A549 (cell line): ENCODE results near the gene RABEP1. TPM values are rescaled to one million over a fixed set of nuclear protein-coding genes. Genes with fewer than 3 reads are reported as not detected.

Source experiments
- ATAC-seq, 2 experiments: fragments of 200-7000 bp in 1 of 2; fragments of >200 bp in 1 of 2; cut with Nextera tagmentation in 1 of 2; cut with Tn5 transposase in 1 of 2; 3 replicates each; pipeline versions ENCODE4 v1.8.0 to v1.9.1; 2018 to 2020; ENCODE audit warnings: mild to moderate bottlenecking in 1 of 2, moderate library complexity in 1 of 2
- CTCF ChIA-PET: fragments of 300-600 bp; sonication (Branson Sonifier 250); formaldehyde crosslinking; extraction: SDS; loops from one replicate; lab custom pipeline; 2021; ENCODE audit warnings: antibody characterized with exemption, inconsistent platforms; lab: Yijun Ruan, JAX
- POLR2A ChIA-PET: fragments of 350-600 bp; formaldehyde crosslinking; extraction: SDS; loops from one replicate; lab custom pipeline; 2021; ENCODE audit warnings: antibody characterized with exemption, inconsistent platforms; lab: Yijun Ruan, JAX
- DNase-seq, 2 experiments: peaks; one replicate each; pipeline versions ENCODE4 v3.0.0 to v3.0.0-alpha.2; 2011 to 2016; ENCODE audit warnings: low read depth in 1 of 2, low spot score in 1 of 2
- FAIRE-seq: peaks from 2 replicates; lab custom pipeline; 2011; peaks lifted over from hg19 to GRCh38; lab: Jason Lieb, UNC
- H3K27ac ChIP-seq, 2 experiments: fragments of >200 bp; sonication (Bioruptor Twin); formaldehyde crosslinking; 3 replicates each; pipeline ENCODE4 v1.5.1; 2016 to 2017
- H3K4me1 ChIP-seq: fragments of >200 bp; sonication (Bioruptor Twin); formaldehyde crosslinking; 3 replicates; pipeline ENCODE4 v1.6.1; 2016
- H3K4me2 ChIP-seq: fragments of >200 bp; sonication (Bioruptor Twin); formaldehyde crosslinking; 3 replicates; pipeline ENCODE4 v1.6.1; 2016
- H3K4me3 ChIP-seq: fragments of >200 bp; sonication (Bioruptor Twin); formaldehyde crosslinking; 3 replicates; pipeline ENCODE4 v1.5.1; 2016
- H3K9me3 ChIP-seq: fragments of >200 bp; sonication (Bioruptor Twin); formaldehyde crosslinking; 3 replicates; pipeline ENCODE4 v1.6.1; 2016
- BHLHE40 ChIP-seq: IDR thresholded peaks from 2 replicates; pipeline ENCODE4 v1.6.1; 2012; ENCODE audit warnings: low read depth, low read length, inconsistent platforms
- CBX2 ChIP-seq: fragments of 200-600 bp; sonication (generic); IDR thresholded peaks from 2 replicates; pipeline ENCODE4 v1.6.1; 2016; ENCODE audit warnings: low read depth, mild to moderate bottlenecking, borderline replicate concordance
- EHMT2 ChIP-seq: fragments of 200-600 bp; sonication (generic); IDR thresholded peaks from 2 replicates; pipeline ENCODE4 v1.6.1; 2016; ENCODE audit warnings: antibody characterized with exemption, low read depth, mild to moderate bottlenecking, moderate library complexity
- FOXS1 ChIP-seq: fragments of 250-450 bp; sonication (Bioruptor Pico); IDR thresholded peaks from 2 replicates; pipeline ENCODE4 v1.5.0; 2020; ENCODE audit warnings: mild to moderate bottlenecking, moderate library complexity
- JUNB ChIP-seq: fragments of >200 bp; sonication (Bioruptor Twin); formaldehyde crosslinking; IDR thresholded peaks from 2 replicates; pipeline ENCODE4 v1.6.1; 2016
- KDM1A ChIP-seq: fragments of 200-600 bp; sonication (generic); IDR thresholded peaks from 2 replicates; pipeline ENCODE4 v1.6.1; 2016; ENCODE audit warnings: low read depth, mild to moderate bottlenecking
- KDM5A ChIP-seq: fragments of 200-600 bp; sonication (generic); IDR thresholded peaks from 2 replicates; pipeline ENCODE4 v1.6.1; 2016; ENCODE audit warnings: antibody characterized with exemption, mild to moderate bottlenecking
- MYC ChIP-seq: IDR thresholded peaks from 2 replicates; pipeline ENCODE4 v1.6.1; 2012; ENCODE audit warnings: mild to moderate bottlenecking, inconsistent platforms, low read length, improper control_type of control experiment, borderline replicate concordance
- NR3C1 ChIP-seq: fragments of >200 bp; sonication (Bioruptor Twin); formaldehyde crosslinking; IDR thresholded peaks from 3 replicates; pipeline ENCODE4 v1.6.1; 2017
- PHF8 ChIP-seq: fragments of 200-600 bp; sonication (generic); IDR thresholded peaks from 2 replicates; pipeline ENCODE4 v1.6.1; 2016; ENCODE audit warnings: low read depth, mild to moderate bottlenecking, antibody characterized with exemption, moderate library complexity, borderline replicate concordance
- RCOR1 ChIP-seq: fragments of 150-350 bp; IDR thresholded peaks from 2 replicates; pipeline ENCODE4 v1.6.1; 2014; ENCODE audit warnings: antibody characterized with exemption, low read length, low read depth
- RFX5 ChIP-seq: fragments of 450-650 bp; IDR thresholded peaks from 2 replicates; pipeline ENCODE4 v1.7.1; 2014; ENCODE audit warnings: antibody characterized with exemption, mild to moderate bottlenecking, moderate library complexity
- RNF2 ChIP-seq: fragments of 200-600 bp; sonication (generic); IDR thresholded peaks from 2 replicates; pipeline ENCODE4 v1.6.1; 2016; ENCODE audit warnings: low read depth, mild to moderate bottlenecking, antibody characterized with exemption, moderate library complexity, borderline replicate concordance
- SMC3 ChIP-seq: fragments of >200 bp; sonication (Bioruptor Twin); formaldehyde crosslinking; IDR thresholded peaks from 3 replicates; pipeline ENCODE4 v1.6.1; 2018; ENCODE audit warnings: inconsistent platforms
- SREBF2 ChIP-seq: fragments of 450-650 bp; IDR thresholded peaks from 2 replicates; pipeline ENCODE4 v1.6.1; 2014; ENCODE audit warnings: mild to moderate bottlenecking, moderate library complexity
- ZC3H11A ChIP-seq: fragments of 450-650 bp; IDR thresholded peaks from 2 replicates; pipeline ENCODE4 v1.6.1; 2014; ENCODE audit warnings: antibody characterized with exemption, mild to moderate bottlenecking
- WGBS: methylation state at CpG from one replicate; pipeline ENCODE4 v1.1.6; 2017; ENCODE audit errors: missing lambda C conversion rate; 5-methylcytosine and 5-hydroxymethylcytosine counted together
- polyA plus RNA-seq, 4 experiments: library from polyadenylated mRNA; depleted of rRNA in 3 of 4; stranded (reverse); fragments of >200 nt; fragmentation: RNase III in 1 of 4; extraction: RNeasy Plus Mini Kit Qiagen cat#74134 plus additional on column Dnase treatment in 1 of 4; gene quantifications; 2 replicates in 3 of 4; 3 replicates in 1 of 4; pipeline ENCODE4 v1.2.3, GENCODE V29; 2011 to 2017
- TF ChIP-seq, protein P1 (sequence below): fragments of 450-650 bp; IDR thresholded peaks from 2 replicates; pipeline ENCODE4 v1.6.1; 2014; ENCODE audit warnings: antibody characterized with exemption
- TF ChIP-seq, protein P2 (sequence below): fragments of 200-600 bp; sonication (generic); IDR thresholded peaks from 2 replicates; pipeline ENCODE4 v1.6.1; 2016; ENCODE audit warnings: antibody characterized with exemption, mild to moderate bottlenecking, moderate library complexity
- TF ChIP-seq, protein P3 (sequence below): IDR thresholded peaks from 2 replicates; pipeline ENCODE4 v1.6.1; 2012; ENCODE audit warnings: low read depth, borderline replicate concordance
- TF ChIP-seq, protein P4 (sequence below): IDR thresholded peaks from 2 replicates; pipeline ENCODE4 v1.6.1; 2012
- TF ChIP-seq, protein P5 (sequence below): fragments of 250-450 bp; sonication (Bioruptor Pico); IDR thresholded peaks from 2 replicates; pipeline ENCODE4 v1.5.0; 2020; ENCODE audit warnings: low read depth, mild to moderate bottlenecking, moderate library complexity

Gene RABEP1
- polyA plus RNA-seq, 2 of the 4 experiments (the other 2 are of a cell fraction), result 44.7 to 65.5 TPM

DNA sequence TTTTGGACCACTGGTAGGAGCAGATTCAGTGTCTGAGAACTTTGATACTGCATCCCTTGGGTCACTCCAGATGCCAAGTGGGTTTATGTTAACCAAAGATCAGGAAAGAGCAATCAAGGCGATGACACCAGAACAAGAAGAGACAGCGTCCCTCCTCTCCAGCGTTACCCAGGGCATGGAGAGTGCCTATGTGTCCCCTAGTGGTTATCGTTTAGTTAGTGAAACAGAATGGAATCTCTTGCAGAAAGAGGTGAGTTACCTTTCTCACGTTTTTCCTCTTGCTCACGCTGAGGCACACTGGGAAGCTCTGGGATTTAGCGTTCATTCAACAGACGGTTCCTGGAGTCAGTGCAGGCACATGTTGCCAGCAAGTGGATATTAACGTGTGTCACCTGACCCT, 79.3 kb downstream of the RABEP1 start (continued):
- TF ChIP-seq KDM5A, result no peak
- TF ChIP-seq RNF2, result no peak
- TF ChIP-seq KDM1A, result no peak

DNA sequence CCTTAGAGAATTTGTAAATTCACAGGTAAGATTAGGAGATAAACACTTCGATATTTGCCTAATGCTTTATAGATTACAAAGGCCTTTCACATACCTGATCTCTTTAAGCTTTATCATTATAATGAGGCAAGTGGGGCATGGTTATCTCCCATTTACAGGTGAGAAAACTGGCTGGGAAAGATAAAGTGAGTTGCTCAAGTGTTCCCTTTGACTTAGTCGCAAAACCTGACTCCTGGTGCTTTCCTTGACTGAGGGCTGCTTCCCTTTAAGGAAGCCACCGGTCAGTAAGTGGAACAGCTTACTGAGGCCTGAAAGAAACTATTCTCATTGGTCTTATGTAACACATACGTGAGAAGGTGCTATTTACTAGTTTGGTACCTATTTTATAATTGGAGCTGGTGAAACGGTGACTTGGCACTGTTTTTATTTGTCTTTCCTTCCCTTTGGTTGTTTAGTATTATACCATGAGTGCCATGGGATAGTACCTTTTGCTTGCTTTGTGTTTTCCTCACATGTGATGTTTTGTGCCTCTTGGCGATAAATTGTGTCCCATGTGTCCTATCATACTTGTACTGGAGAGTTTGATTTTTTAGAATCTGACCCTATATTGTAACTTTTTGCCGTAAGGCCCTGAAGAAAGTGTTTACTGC, 80.2 kb downstream of the RABEP1 start:
- ChIA-PET CTCF (interaction anchor here (1.0 to 1.5 kb wide), 3 partner anchors 16 to 77 kb away, joined by 3 to 4 read pairs (median 3); partner anchors contain the start of gene C1QBP), POLR2A (no interaction called here)
- no peak for ATAC-seq

More for the DNA sequence above, 80.2 kb downstream of the RABEP1 start:
- no peak for TF ChIP-seq NR3C1
- TF ChIP-seq, protein P1, sequence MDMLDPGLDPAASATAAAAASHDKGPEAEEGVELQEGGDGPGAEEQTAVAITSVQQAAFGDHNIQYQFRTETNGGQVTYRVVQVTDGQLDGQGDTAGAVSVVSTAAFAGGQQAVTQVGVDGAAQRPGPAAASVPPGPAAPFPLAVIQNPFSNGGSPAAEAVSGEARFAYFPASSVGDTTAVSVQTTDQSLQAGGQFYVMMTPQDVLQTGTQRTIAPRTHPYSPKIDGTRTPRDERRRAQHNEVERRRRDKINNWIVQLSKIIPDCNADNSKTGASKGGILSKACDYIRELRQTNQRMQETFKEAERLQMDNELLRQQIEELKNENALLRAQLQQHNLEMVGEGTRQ, result no peak
- TF ChIP-seq, protein P2, sequence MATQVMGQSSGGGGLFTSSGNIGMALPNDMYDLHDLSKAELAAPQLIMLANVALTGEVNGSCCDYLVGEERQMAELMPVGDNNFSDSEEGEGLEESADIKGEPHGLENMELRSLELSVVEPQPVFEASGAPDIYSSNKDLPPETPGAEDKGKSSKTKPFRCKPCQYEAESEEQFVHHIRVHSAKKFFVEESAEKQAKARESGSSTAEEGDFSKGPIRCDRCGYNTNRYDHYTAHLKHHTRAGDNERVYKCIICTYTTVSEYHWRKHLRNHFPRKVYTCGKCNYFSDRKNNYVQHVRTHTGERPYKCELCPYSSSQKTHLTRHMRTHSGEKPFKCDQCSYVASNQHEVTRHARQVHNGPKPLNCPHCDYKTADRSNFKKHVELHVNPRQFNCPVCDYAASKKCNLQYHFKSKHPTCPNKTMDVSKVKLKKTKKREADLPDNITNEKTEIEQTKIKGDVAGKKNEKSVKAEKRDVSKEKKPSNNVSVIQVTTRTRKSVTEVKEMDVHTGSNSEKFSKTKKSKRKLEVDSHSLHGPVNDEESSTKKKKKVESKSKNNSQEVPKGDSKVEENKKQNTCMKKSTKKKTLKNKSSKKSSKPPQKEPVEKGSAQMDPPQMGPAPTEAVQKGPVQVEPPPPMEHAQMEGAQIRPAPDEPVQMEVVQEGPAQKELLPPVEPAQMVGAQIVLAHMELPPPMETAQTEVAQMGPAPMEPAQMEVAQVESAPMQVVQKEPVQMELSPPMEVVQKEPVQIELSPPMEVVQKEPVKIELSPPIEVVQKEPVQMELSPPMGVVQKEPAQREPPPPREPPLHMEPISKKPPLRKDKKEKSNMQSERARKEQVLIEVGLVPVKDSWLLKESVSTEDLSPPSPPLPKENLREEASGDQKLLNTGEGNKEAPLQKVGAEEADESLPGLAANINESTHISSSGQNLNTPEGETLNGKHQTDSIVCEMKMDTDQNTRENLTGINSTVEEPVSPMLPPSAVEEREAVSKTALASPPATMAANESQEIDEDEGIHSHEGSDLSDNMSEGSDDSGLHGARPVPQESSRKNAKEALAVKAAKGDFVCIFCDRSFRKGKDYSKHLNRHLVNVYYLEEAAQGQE, result no peak
- no peak for TF ChIP-seq JUNB
- no peak for TF ChIP-seq CBX2
- no peak for TF ChIP-seq PHF8
- TF ChIP-seq, protein P3, sequence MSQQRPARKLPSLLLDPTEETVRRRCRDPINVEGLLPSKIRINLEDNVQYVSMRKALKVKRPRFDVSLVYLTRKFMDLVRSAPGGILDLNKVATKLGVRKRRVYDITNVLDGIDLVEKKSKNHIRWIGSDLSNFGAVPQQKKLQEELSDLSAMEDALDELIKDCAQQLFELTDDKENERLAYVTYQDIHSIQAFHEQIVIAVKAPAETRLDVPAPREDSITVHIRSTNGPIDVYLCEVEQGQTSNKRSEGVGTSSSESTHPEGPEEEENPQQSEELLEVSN, result no peak
- no peak for TF ChIP-seq BHLHE40
- TF ChIP-seq, protein P4, sequence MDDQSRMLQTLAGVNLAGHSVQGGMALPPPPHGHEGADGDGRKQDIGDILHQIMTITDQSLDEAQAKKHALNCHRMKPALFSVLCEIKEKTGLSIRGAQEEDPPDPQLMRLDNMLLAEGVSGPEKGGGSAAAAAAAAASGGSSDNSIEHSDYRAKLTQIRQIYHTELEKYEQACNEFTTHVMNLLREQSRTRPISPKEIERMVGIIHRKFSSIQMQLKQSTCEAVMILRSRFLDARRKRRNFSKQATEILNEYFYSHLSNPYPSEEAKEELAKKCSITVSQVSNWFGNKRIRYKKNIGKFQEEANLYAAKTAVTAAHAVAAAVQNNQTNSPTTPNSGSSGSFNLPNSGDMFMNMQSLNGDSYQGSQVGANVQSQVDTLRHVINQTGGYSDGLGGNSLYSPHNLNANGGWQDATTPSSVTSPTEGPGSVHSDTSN, result no peak
- TF ChIP-seq ZC3H11A, result no peak
- no peak for TF ChIP-seq FOXS1 (CRISPR knock-in tag)
- TF ChIP-seq SREBF2, result no peak
- TF ChIP-seq RCOR1, result no peak
- no peak for TF ChIP-seq MYC
- TF ChIP-seq, protein P5, sequence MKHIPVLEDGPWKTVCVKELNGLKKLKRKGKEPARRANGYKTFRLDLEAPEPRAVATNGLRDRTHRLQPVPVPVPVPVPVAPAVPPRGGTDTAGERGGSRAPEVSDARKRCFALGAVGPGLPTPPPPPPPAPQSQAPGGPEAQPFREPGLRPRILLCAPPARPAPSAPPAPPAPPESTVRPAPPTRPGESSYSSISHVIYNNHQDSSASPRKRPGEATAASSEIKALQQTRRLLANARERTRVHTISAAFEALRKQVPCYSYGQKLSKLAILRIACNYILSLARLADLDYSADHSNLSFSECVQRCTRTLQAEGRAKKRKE (CRISPR knock-in tag), result no peak
- TF ChIP-seq SMC3, result no peak
- no peak for TF ChIP-seq EHMT2
- no peak for TF ChIP-seq RFX5
- TF ChIP-seq, all 56 proteins: peak for 0
- no peaks in the 10 kb centered on the region for H3K9me3 ChIP-seq
- H3K27ac ChIP-seq, result no peak overlapping the region
- no peaks in the 10 kb centered on the region for H3K4me1 ChIP-seq
- FAIRE-seq, result no peak
- no peak overlapping the region for H3K4me3 ChIP-seq
- H3K4me2 ChIP-seq, result no peak overlapping the region
- no peak for DNase-seq
- 83% methylated on average over 7 of the region's 7 CpGs for WGBS
